Measurements from ENCODE around the gene NOL7.

DNA sequence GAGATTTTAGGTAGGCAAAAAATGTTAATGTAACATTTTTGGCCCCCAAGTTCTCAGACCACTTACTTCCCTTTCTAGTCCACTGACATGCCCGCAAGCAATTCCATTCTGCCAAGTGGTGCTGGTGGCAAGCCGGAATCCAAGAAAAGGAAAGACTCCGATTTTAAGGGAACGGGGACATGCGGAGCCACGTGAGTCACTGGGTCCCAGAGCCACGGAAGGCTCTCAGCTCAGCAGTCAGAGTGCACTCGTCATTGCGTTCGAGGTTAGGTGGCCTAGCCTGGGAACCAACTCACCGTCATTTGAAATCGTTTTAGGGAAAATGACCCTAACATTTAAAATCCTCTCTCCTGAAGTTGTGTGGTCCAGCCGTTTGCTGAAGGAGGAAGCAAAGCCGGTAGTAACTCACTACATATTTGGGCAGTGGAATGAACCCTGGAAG lies 41.4 kb upstream of the NOL7 start:
- TF ChIP-seq, protein P1, sequence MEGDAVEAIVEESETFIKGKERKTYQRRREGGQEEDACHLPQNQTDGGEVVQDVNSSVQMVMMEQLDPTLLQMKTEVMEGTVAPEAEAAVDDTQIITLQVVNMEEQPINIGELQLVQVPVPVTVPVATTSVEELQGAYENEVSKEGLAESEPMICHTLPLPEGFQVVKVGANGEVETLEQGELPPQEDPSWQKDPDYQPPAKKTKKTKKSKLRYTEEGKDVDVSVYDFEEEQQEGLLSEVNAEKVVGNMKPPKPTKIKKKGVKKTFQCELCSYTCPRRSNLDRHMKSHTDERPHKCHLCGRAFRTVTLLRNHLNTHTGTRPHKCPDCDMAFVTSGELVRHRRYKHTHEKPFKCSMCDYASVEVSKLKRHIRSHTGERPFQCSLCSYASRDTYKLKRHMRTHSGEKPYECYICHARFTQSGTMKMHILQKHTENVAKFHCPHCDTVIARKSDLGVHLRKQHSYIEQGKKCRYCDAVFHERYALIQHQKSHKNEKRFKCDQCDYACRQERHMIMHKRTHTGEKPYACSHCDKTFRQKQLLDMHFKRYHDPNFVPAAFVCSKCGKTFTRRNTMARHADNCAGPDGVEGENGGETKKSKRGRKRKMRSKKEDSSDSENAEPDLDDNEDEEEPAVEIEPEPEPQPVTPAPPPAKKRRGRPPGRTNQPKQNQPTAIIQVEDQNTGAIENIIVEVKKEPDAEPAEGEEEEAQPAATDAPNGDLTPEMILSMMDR (conservative IDR thresholded peaks at IDR 0.05), result no peak; the same call in 1 of the 2 replicates
- TF ChIP-seq EZH2 (IDR thresholded peaks at IDR 0.05; ENCODE audit: low read depth), result no peak

Measured in PC-9 (cell line).